Prostate gland (tissue), 2 donors: Measurements from ENCODE around the gene NUCKS1.

Experiments
- CTCF ChIP-seq, 4 experiments: fragments of 200-600 bp in 2 of 4; fragments of 450-650 bp in 2 of 4; sonication (generic) in 2 of 4; IDR thresholded peaks; 1 replicate in 3 of 4; 2 replicates in 1 of 4; pipeline ENCODE4 v1.5.1; 2016 to 2019; ENCODE audit warnings: antibody characterized with exemption in 4 of 4, mild to moderate bottlenecking in 2 of 4, moderate library complexity in 2 of 4
- POLR2A ChIP-seq: fragments of 450-650 bp; IDR thresholded peaks from one replicate; pipeline ENCODE4 v1.6.1; 2016; ENCODE audit warnings: antibody characterized with exemption, mild to moderate bottlenecking
- POLR2AphosphoS5 ChIP-seq: sonication (generic); formaldehyde crosslinking; IDR thresholded peaks from one replicate; pipeline ENCODE4 v1.6.1; 2017; ENCODE audit warnings: antibody characterized with exemption

- no peak for TF ChIP-seq CTCF (IDR thresholded peaks at IDR 0.05)
- TF ChIP-seq POLR2AphosphoS5: no peak
- TF ChIP-seq POLR2A: no peak
Measured at GRCh38 chr1:205769641-205770365, 19.8 kb upstream of the NUCKS1 start.
